Hepatocyte (in vitro differentiated cells): ENCODE measurements around the gene ZMPSTE24. TPM values are rescaled to one million over a fixed set of nuclear protein-coding genes. Genes with fewer than 3 reads are reported as not detected.

Experiments used
- DNase-seq: peaks from one replicate; pipeline ENCODE4 v3.0.0-alpha.2; 2016; ENCODE audit warnings: low spot score
- H2AFZ ChIP-seq: fragments of 200-600 bp; sonication (generic); 2 replicates; pipeline ENCODE4 v1.6.0; 2016; ENCODE audit warnings: antibody characterized with exemption, mild to moderate bottlenecking
- H3K27ac ChIP-seq: fragments of 200-600 bp; sonication (generic); 2 replicates; pipeline ENCODE4 v1.5.1; 2016; ENCODE audit warnings: mild to moderate bottlenecking
- H3K27me3 ChIP-seq: fragments of 200-600 bp; sonication (generic); 2 replicates; pipeline ENCODE4 v1.6.1; 2016
- H3K36me3 ChIP-seq: fragments of 200-600 bp; sonication (generic); replicated peaks from 2 replicates; pipeline ENCODE4 v1.5.1; 2016; ENCODE audit warnings: low read depth; ENCODE audit not compliant: insufficient read depth
- H3K4me1 ChIP-seq: fragments of 200-600 bp; sonication (generic); 2 replicates; pipeline ENCODE4 v1.5.1; 2016; ENCODE audit warnings: mild to moderate bottlenecking, moderate library complexity; ENCODE audit not compliant: insufficient read depth
- H3K4me2 ChIP-seq: fragments of 200-600 bp; sonication (generic); 2 replicates; pipeline ENCODE4 v1.6.0; 2016
- H3K4me3 ChIP-seq: fragments of 200-600 bp; sonication (generic); 2 replicates; pipeline ENCODE4 v1.5.1; 2016; ENCODE audit warnings: mild to moderate bottlenecking
- H3K79me2 ChIP-seq: fragments of 200-600 bp; sonication (generic); 2 replicates; pipeline ENCODE4 v1.6.0; 2017; ENCODE audit warnings: mild to moderate bottlenecking
- H3K9me2 ChIP-seq: fragments of 200-600 bp; sonication (generic); replicated peaks from 2 replicates; pipeline ENCODE4 v1.6.0; 2017; ENCODE audit warnings: mild to moderate bottlenecking; ENCODE audit not compliant: insufficient read depth
- H3K9me3 ChIP-seq: fragments of 200-600 bp; sonication (generic); 2 replicates; pipeline ENCODE4 v1.5.1; 2016; ENCODE audit warnings: low read depth, mild to moderate bottlenecking
- H4K20me1 ChIP-seq: fragments of 200-600 bp; sonication (generic); 2 replicates; pipeline ENCODE4 v1.6.0; 2016; ENCODE audit warnings: mild to moderate bottlenecking; ENCODE audit not compliant: insufficient read depth, poor library complexity, severe bottlenecking
- EZH2 ChIP-seq: fragments of 200-600 bp; sonication (generic); IDR thresholded peaks from 2 replicates; pipeline ENCODE4 v1.6.1; 2016; ENCODE audit warnings: antibody characterized with exemption, mild to moderate bottlenecking, borderline replicate concordance
- EZH2phosphoT487 ChIP-seq: fragments of 200-600 bp; sonication (generic); IDR thresholded peaks from one replicate; pipeline ENCODE4 v1.6.1; 2018; ENCODE audit warnings: antibody characterized with exemption, mild to moderate bottlenecking, low read depth, moderate library complexity; ENCODE audit not compliant: unreplicated experiment, severe bottlenecking
- WGBS: methylation state at CpG from one replicate; pipeline ENCODE4 v1.1.6; 2016; ENCODE audit warnings: low lambda C conversion rate; ENCODE audit errors: missing lambda C conversion rate; 5-methylcytosine and 5-hydroxymethylcytosine counted together
- polyA plus RNA-seq: library from polyadenylated mRNA; unstranded; fragments of >200 nt; fragmentation: Nextera tagmentation; extraction: Ambion mirVana; gene quantifications from 2 replicates; pipeline ENCODE4 v1.2.1, GENCODE V29; 2016
- total RNA-seq: library from RNA; depleted of rRNA; stranded (reverse); fragments of >200 nt; gene quantifications from 2 replicates; pipeline ENCODE4 v1.2.3, GENCODE V29; 2014
- TF ChIP-seq, protein P1 (sequence below): fragments of 200-600 bp; sonication (generic); IDR thresholded peaks from 2 replicates; pipeline ENCODE4 v1.5.1; 2016; ENCODE audit warnings: antibody characterized with exemption, mild to moderate bottlenecking; ENCODE audit not compliant: poor library complexity

ZMPSTE24 gene
- total and polyA plus RNA-seq, 2 experiments from 2014 or later = 35.6 to 56.1 TPM

DNA sequence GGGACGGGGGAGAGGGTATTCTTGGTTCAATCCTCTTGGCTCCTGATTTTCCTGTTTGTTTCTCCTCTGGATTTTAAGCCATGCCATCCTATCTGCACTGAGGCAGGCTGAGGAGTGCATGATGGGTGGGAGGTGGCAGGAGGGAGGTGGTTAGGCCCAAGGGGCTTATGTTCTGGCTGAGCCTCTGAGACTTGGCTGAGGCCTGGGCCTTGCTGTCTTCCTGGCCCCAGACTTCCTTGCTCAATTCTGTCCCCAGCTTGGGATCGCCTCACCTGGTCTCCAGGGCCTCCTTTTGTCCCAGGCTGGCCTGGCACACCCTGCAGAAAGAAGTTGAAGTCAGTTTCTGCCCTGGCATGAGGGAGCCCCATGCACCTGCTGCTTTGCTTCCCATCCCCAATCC is 47.8 kb downstream of the ZMPSTE24 start:
- Histone ChIP-seq H3K9me2 (no peaks in the 10 kb centered on the region), H3K27me3 (no peaks in the 10 kb centered on the region), H3K4me1 (no peaks in the 10 kb centered on the region), H3K9me3 (no peaks in the 10 kb centered on the region), H3K79me2 (no peaks in the 10 kb centered on the region), H3K27ac (no peak overlapping the region), H4K20me1 (no peaks in the 10 kb centered on the region), H3K36me3 (no peaks in the 10 kb centered on the region), H3K4me2 (no peak overlapping the region), H3K4me3 (no peak overlapping the region), H2AFZ (no peak overlapping the region)
- WGBS = 87% methylated on average over 2 of the region's 2 CpGs
- no peak for DNase-seq
- TF ChIP-seq EZH2 = no peak
- TF ChIP-seq EZH2phosphoT487 = no peak
- TF ChIP-seq, protein P1, sequence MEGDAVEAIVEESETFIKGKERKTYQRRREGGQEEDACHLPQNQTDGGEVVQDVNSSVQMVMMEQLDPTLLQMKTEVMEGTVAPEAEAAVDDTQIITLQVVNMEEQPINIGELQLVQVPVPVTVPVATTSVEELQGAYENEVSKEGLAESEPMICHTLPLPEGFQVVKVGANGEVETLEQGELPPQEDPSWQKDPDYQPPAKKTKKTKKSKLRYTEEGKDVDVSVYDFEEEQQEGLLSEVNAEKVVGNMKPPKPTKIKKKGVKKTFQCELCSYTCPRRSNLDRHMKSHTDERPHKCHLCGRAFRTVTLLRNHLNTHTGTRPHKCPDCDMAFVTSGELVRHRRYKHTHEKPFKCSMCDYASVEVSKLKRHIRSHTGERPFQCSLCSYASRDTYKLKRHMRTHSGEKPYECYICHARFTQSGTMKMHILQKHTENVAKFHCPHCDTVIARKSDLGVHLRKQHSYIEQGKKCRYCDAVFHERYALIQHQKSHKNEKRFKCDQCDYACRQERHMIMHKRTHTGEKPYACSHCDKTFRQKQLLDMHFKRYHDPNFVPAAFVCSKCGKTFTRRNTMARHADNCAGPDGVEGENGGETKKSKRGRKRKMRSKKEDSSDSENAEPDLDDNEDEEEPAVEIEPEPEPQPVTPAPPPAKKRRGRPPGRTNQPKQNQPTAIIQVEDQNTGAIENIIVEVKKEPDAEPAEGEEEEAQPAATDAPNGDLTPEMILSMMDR = no peak

DNA sequence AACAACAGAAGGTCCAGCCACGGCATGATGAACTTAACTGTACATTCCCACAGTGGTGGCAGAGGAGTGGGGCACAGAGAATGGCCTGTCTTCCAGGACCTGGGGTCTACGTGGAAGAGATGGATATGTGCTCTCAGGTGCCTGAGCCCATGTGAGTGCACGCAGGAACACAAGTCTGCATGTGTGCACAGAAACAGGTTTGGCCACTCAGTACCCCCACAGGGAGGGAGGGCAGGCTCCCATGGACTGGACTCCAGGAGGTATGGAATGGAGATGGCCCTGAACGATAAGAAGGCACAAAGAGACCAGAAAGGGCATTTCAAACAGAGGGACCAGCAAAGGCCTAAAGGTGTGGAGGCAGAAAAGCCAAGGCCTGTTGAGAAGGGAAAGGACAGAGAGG is 48.3 kb downstream of the ZMPSTE24 start:
- Histone ChIP-seq H3K4me2 (no peak overlapping the region), H2AFZ (no peak overlapping the region), H3K27me3 (no peaks in the 10 kb centered on the region), H3K4me3 (no peak overlapping the region), H3K9me2 (no peaks in the 10 kb centered on the region), H3K36me3 (no peaks in the 10 kb centered on the region), H3K27ac (no peak overlapping the region), H3K9me3 (no peaks in the 10 kb centered on the region), H3K79me2 (no peaks in the 10 kb centered on the region), H4K20me1 (no peaks in the 10 kb centered on the region), H3K4me1 (no peaks in the 10 kb centered on the region)
- WGBS = 70% methylated on average over 4 of the region's 4 CpGs
- no peak for DNase-seq
- TF ChIP-seq EZH2phosphoT487 = no peak
- TF ChIP-seq, protein P1 = no peak
- TF ChIP-seq EZH2 = no peak

DNA sequence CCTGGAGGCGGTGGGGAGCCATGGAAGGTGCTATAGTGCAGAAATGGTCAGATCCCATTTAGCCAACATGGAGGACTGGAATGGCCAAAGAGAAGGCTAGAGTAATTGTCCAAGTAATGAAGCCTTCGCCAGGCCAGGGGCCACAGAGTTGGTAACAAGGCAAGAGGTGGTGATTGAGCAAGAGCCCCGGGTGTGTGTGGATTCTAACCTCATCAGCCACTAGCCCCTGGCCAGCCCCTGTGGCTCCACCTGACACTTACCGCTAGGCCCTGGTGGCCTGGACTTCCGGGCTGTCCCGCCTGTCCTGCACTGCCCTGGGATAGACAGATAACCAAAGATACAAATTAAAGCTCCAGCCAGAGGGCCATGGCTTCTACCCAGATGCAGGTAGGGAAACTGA is 49.1 kb downstream of the ZMPSTE24 start:
- 95% methylated on average over 6 of the region's 6 CpGs for WGBS
- no peaks in the 10 kb centered on the region for H3K79me2 ChIP-seq
- H3K9me2 ChIP-seq = no peaks in the 10 kb centered on the region
- no peaks in the 10 kb centered on the region for H3K4me1 ChIP-seq
- no peak for DNase-seq
- H3K4me2 ChIP-seq = no peak overlapping the region
- no peaks in the 10 kb centered on the region for H3K36me3 ChIP-seq
- H3K27me3 ChIP-seq = no peaks in the 10 kb centered on the region
- TF ChIP-seq EZH2 (no peak), EZH2phosphoT487 (no peak)
- TF ChIP-seq, protein P1 = no peak
- no peaks in the 10 kb centered on the region for H4K20me1 ChIP-seq
- H3K9me3 ChIP-seq = no peaks in the 10 kb centered on the region
- no peak overlapping the region for H2AFZ ChIP-seq
- no peak overlapping the region for H3K27ac ChIP-seq
- H3K4me3 ChIP-seq = no peak overlapping the region
